ENCODE results near the gene OTOP2.

DNA sequence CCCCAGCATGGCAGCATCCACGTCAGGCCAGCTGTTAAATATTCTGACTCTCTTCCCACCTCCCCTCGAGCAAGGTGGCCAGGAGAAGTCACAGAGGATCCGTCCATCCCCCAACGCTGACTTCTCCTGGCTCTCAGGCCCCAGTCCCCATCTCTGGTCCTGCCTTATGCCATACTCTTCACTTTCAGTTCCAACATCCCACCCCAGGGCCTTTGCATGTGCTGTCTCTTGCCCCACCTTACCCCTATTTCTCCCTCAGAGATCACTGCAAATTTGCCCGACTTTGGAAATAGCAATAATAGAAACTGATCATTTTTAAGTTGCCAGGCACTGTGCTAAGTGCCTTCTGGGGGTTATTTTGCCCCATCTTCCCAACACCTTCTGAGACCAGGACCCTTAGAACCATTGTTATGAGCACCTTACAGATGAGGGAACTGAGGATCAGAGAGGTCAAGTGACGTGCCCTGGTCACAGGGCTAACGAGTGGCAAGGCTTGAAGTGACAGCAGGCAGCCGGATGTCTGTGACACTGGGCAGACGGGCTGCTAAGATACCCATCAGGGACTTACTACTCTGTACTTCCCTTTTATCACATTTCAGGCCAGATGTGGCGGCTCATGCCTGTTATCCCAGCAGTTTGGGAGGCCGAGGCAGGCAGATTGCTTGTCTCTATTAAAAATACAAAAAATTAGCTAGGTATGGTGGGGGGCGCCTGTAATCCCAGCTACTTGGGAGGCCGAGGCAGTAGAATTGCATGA lies 30.8 kb downstream of the OTOP2 start:
- TF ChIP-seq, protein P1, sequence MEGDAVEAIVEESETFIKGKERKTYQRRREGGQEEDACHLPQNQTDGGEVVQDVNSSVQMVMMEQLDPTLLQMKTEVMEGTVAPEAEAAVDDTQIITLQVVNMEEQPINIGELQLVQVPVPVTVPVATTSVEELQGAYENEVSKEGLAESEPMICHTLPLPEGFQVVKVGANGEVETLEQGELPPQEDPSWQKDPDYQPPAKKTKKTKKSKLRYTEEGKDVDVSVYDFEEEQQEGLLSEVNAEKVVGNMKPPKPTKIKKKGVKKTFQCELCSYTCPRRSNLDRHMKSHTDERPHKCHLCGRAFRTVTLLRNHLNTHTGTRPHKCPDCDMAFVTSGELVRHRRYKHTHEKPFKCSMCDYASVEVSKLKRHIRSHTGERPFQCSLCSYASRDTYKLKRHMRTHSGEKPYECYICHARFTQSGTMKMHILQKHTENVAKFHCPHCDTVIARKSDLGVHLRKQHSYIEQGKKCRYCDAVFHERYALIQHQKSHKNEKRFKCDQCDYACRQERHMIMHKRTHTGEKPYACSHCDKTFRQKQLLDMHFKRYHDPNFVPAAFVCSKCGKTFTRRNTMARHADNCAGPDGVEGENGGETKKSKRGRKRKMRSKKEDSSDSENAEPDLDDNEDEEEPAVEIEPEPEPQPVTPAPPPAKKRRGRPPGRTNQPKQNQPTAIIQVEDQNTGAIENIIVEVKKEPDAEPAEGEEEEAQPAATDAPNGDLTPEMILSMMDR (IDR thresholded peaks at IDR 0.05) = no peak
- no peak for TF ChIP-seq POLR2A (IDR thresholded peaks at IDR 0.05)
